ENCODE results near the gene IFI27L2. TPM values are rescaled to one million over a fixed set of nuclear protein-coding genes. Genes with fewer than 3 reads are reported as not detected.

Gene IFI27L2
- total RNA-seq, 1 donor from 2014 or later: 28.2 TPM

- Mint-ChIP-seq H3K9me3 (no peaks in the 10 kb centered on the region), H3K4me3 (no peak overlapping the region), H3K36me3 (no peaks in the 10 kb centered on the region), H3K27ac (no peak overlapping the region), H3K27me3 (peaks cover 10% of the 10 kb centered on the region), H3K4me1 (ENCODE audit: unreplicated experiment) (peaks cover 7% of the 10 kb centered on the region)
- DNase-seq (ENCODE audit: extremely low spot score, unreplicated experiment): peak; percentile 47
- TF ChIP-seq CTCF (conservative IDR thresholded peaks at IDR 0.05): no peak
These were observed 15.4 kb downstream of the IFI27L2 start for GRCh38 chr14:94113908-94114588.

- no peaks in the 10 kb centered on the region for H3K36me3 Mint-ChIP-seq
- H3K9me3 Mint-ChIP-seq: no peaks in the 10 kb centered on the region
- no peak overlapping the region for H3K27ac Mint-ChIP-seq
- H3K27me3 Mint-ChIP-seq: peaks cover 10% of the 10 kb centered on the region
- H3K4me3 Mint-ChIP-seq: no peak overlapping the region
- peak; percentile 44 for DNase-seq (ENCODE audit: extremely low spot score, unreplicated experiment)
- peaks cover 7% of the 10 kb centered on the region for H3K4me1 Mint-ChIP-seq (ENCODE audit: unreplicated experiment)
- no peak for TF ChIP-seq CTCF (conservative IDR thresholded peaks at IDR 0.05)
These were observed 15.9 kb downstream of the IFI27L2 start for GRCh38 chr14:94113490-94113889.

- Mint-ChIP-seq H3K9me3 (no peaks in the 10 kb centered on the region), H3K36me3 (peaks cover under 1% of the 10 kb centered on the region), H3K27ac (no peak overlapping the region), H3K4me1 (ENCODE audit: unreplicated experiment) (peaks cover 7% of the 10 kb centered on the region), H3K27me3 (peaks cover 10% of the 10 kb centered on the region), H3K4me3 (no peak overlapping the region)
- no peak for TF ChIP-seq CTCF (conservative IDR thresholded peaks at IDR 0.05)
- peak; percentile 29 for DNase-seq (ENCODE audit: extremely low spot score, unreplicated experiment)
These were observed 16.3 kb downstream of the IFI27L2 start for GRCh38 chr14:94113073-94113472.

- H3K4me3 Mint-ChIP-seq: no peak overlapping the region
- H3K4me1 Mint-ChIP-seq (ENCODE audit: unreplicated experiment): peaks cover 7% of the 10 kb centered on the region
- H3K9me3 Mint-ChIP-seq: no peaks in the 10 kb centered on the region
- no peak overlapping the region for H3K27ac Mint-ChIP-seq
- peak; percentile 36 for DNase-seq (ENCODE audit: extremely low spot score, unreplicated experiment)
- peaks cover 5% of the 10 kb centered on the region for H3K27me3 Mint-ChIP-seq
- peaks cover 4% of the 10 kb centered on the region for H3K36me3 Mint-ChIP-seq
- no peak for TF ChIP-seq CTCF (conservative IDR thresholded peaks at IDR 0.05)
These were observed 16.8 kb downstream of the IFI27L2 start for GRCh38 chr14:94112513-94113063.

- no peak for TF ChIP-seq CTCF (conservative IDR thresholded peaks at IDR 0.05)
- Mint-ChIP-seq H3K27me3 (peaks cover 1% of the 10 kb centered on the region), H3K4me1 (ENCODE audit: unreplicated experiment) (peaks cover 7% of the 10 kb centered on the region), H3K9me3 (no peaks in the 10 kb centered on the region), H3K36me3 (peaks cover 4% of the 10 kb centered on the region), H3K4me3 (no peak overlapping the region), H3K27ac (no peak overlapping the region)
- DNase-seq (ENCODE audit: extremely low spot score, unreplicated experiment): peak; percentile 67
These were observed 17.9 kb downstream of the IFI27L2 start for GRCh38 chr14:94111276-94112095.
